HepG2 (cell line): ENCODE results near the gene PRSS22. TPM values are rescaled to one million over a fixed set of nuclear protein-coding genes. Genes with fewer than 3 reads are reported as not detected.

Source experiments
- AKAP8 ChIP-seq: sonication (generic); formaldehyde crosslinking; IDR thresholded peaks from 2 replicates; pipeline ENCODE4 v1.5.1; 2020; ENCODE audit warnings: mild to moderate bottlenecking, missing genetic modification reagents
- FOXC1 ChIP-seq: sonication (generic); formaldehyde crosslinking; IDR thresholded peaks from 2 replicates; pipeline ENCODE4 v1.8.0; 2022; ENCODE audit warnings: mild to moderate bottlenecking, missing genetic modification reagents, borderline replicate concordance
- GATAD2A ChIP-seq: IDR thresholded peaks from 2 replicates; pipeline ENCODE4 v1.6.1; 2016
- GLMP ChIP-seq: sonication (generic); formaldehyde crosslinking; IDR thresholded peaks from 2 replicates; pipeline ENCODE4 v1.9.0; 2021; ENCODE audit warnings: missing genetic modification reagents, mild to moderate bottlenecking, borderline replicate concordance
- JUNB ChIP-seq: sonication (generic); formaldehyde crosslinking; IDR thresholded peaks from 2 replicates; pipeline ENCODE4 v1.8.0; 2022; ENCODE audit warnings: missing genetic modification reagents, mild to moderate bottlenecking, borderline replicate concordance
- NKX3-1 ChIP-seq: sonication (generic); formaldehyde crosslinking; IDR thresholded peaks from 2 replicates; pipeline ENCODE4 v1.5.0; 2020; ENCODE audit warnings: missing genetic modification reagents
- NONO ChIP-seq, 2 experiments: fragments of 450-650 bp in 1 of 2; sonication (generic) in 1 of 2; formaldehyde crosslinking in 1 of 2; IDR thresholded peaks in 1 of 2; conservative IDR thresholded peaks in 1 of 2; 2 replicates each; pipeline versions ENCODE4 v1.6.1 to v1.8.0; 2017 to 2022; ENCODE audit warnings: mild to moderate bottlenecking in 1 of 2, missing genetic modification reagents in 1 of 2, moderate library complexity in 1 of 2
- NR2F1 ChIP-seq, 2 experiments: fragments of 450-650 bp in 1 of 2; formaldehyde crosslinking in 1 of 2; IDR thresholded peaks; 2 replicates each; pipeline versions ENCODE4 v1.5.0 to v1.6.1; 2016 to 2020; ENCODE audit warnings: mild to moderate bottlenecking in 1 of 2, missing compliant biosample characterization in 1 of 2, missing genetic modification reagents in 1 of 2, moderate library complexity in 1 of 2
- POLR2AphosphoS5 ChIP-seq: IDR thresholded peaks from 2 replicates; pipeline ENCODE4 v1.6.1; 2012; ENCODE audit warnings: low read depth, low read length
- SALL1 ChIP-seq: sonication (generic); formaldehyde crosslinking; IDR thresholded peaks from 2 replicates; pipeline ENCODE4 v1.8.0; 2022; ENCODE audit warnings: mild to moderate bottlenecking, missing genetic modification reagents
- ZBTB1 ChIP-seq: sonication (generic); formaldehyde crosslinking; IDR thresholded peaks from 2 replicates; pipeline ENCODE4 v1.4.0; 2020; ENCODE audit warnings: missing genetic modification reagents, borderline replicate concordance
- ZC3H13 ChIP-seq: sonication (generic); formaldehyde crosslinking; IDR thresholded peaks from 2 replicates; pipeline ENCODE4 v1.8.1; 2023; ENCODE audit warnings: mild to moderate bottlenecking, missing genetic modification reagents, moderate library complexity
- ZNF160 ChIP-seq: sonication (generic); formaldehyde crosslinking; IDR thresholded peaks from 2 replicates; pipeline ENCODE4 v1.8.0; 2022; ENCODE audit warnings: mild to moderate bottlenecking, inconsistent platforms, missing genetic modification reagents
- ZNF180 ChIP-seq: sonication (generic); formaldehyde crosslinking; IDR thresholded peaks from 2 replicates; pipeline ENCODE4 v1.4.0; 2020; ENCODE audit warnings: low read depth, missing genetic modification reagents, borderline replicate concordance
- ZNF281 ChIP-seq: sonication (generic); formaldehyde crosslinking; IDR thresholded peaks from 2 replicates; pipeline ENCODE4 v1.4.0; 2020; ENCODE audit warnings: missing genetic modification reagents, borderline replicate concordance
- ZNF510 ChIP-seq: sonication (generic); formaldehyde crosslinking; IDR thresholded peaks from 2 replicates; pipeline ENCODE4 v1.4.0; 2020; ENCODE audit warnings: low read depth, mild to moderate bottlenecking, missing genetic modification reagents
- polyA plus RNA-seq, 8 experiments: library from polyadenylated mRNA; depleted of rRNA in 3 of 8; stranded (reverse) in 7 of 8; unstranded in 1 of 8; fragments of >200 nt; fragmentation: Illumina TruSeq in 4 of 8; extraction: Trizol in 4 of 8; gene quantifications; 2 replicates each; pipeline versions ENCODE4 v1.2.1 to v1.2.3, GENCODE V29; 2011 to 2016; ENCODE audit warnings: low read depth in 4 of 8, missing spikeins in 1 of 8, mixed read lengths in 1 of 8; ENCODE audit not compliant: insufficient read depth in 1 of 8
- total RNA-seq, 5 experiments: library from RNA; depleted of rRNA; stranded (reverse); fragments of >200 nt; fragmentation: Illumina TruSeq; extraction: Trizol; gene quantifications; 2 replicates each; pipeline ENCODE4 v1.2.3, GENCODE V29; 2016; ENCODE audit warnings: low read depth in 1 of 5
- TF ChIP-seq, protein P1 (sequence below): sonication (generic); formaldehyde crosslinking; IDR thresholded peaks from 2 replicates; pipeline ENCODE4 v1.4.0; 2020; ENCODE audit warnings: missing genetic modification reagents
- TF ChIP-seq, protein P2 (sequence below): sonication (generic); formaldehyde crosslinking; IDR thresholded peaks from 2 replicates; pipeline ENCODE4 v1.5.1; 2020; ENCODE audit warnings: missing genetic modification reagents, mild to moderate bottlenecking, borderline replicate concordance
- TF ChIP-seq, protein P3 (sequence below): sonication (generic); formaldehyde crosslinking; IDR thresholded peaks from 2 replicates; pipeline ENCODE4 v1.8.0; 2022; ENCODE audit warnings: missing genetic modification reagents, mild to moderate bottlenecking, moderate library complexity, borderline replicate concordance

The PRSS22 gene
- total and polyA plus RNA-seq, 2 of the 13 experiments (the other 11 are each of a cell fraction or from before 2014, with no cell fraction given) = 0.24 to 0.32 TPM

GRCh38 chr16:2835638-2836493 lies 22.1 kb downstream of the PRSS22 start (continued):
- TF ChIP-seq ZBTB1 (CRISPR knock-in tag) (no peak), GATAD2A (CRISPR knock-in tag) (peak; percentile 55), ZC3H13 (no peak), ZNF510 (CRISPR knock-in tag) (no peak), NR2F1 (CRISPR knock-in tag; IDR thresholded peaks at IDR 0.05) (no peak), GLMP (no peak), AKAP8 (no peak), POLR2AphosphoS5 (no peak), FOXC1 (CRISPR knock-in tag) (no peak), NONO (IDR thresholded peaks at IDR 0.05) (no peak), NONO (CRISPR knock-in tag; conservative IDR thresholded peaks at IDR 0.05) (no peak), JUNB (CRISPR knock-in tag) (peak; percentile 45; the same call in 1 of the 2 replicates), ZNF160 (CRISPR knock-in tag) (no peak), ZNF281 (CRISPR knock-in tag) (peak; percentile 72), NKX3-1 (no peak), ZNF180 (CRISPR knock-in tag) (no peak), SALL1 (peak; percentile 21; the same call in 1 of the 2 replicates)
- TF ChIP-seq, protein P1, sequence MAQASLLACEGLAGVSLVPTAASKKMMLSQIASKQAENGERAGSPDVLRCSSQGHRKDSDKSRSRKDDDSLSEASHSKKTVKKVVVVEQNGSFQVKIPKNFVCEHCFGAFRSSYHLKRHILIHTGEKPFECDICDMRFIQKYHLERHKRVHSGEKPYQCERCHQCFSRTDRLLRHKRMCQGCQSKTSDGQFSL (CRISPR knock-in tag) = no peak
- TF ChIP-seq, protein P2, sequence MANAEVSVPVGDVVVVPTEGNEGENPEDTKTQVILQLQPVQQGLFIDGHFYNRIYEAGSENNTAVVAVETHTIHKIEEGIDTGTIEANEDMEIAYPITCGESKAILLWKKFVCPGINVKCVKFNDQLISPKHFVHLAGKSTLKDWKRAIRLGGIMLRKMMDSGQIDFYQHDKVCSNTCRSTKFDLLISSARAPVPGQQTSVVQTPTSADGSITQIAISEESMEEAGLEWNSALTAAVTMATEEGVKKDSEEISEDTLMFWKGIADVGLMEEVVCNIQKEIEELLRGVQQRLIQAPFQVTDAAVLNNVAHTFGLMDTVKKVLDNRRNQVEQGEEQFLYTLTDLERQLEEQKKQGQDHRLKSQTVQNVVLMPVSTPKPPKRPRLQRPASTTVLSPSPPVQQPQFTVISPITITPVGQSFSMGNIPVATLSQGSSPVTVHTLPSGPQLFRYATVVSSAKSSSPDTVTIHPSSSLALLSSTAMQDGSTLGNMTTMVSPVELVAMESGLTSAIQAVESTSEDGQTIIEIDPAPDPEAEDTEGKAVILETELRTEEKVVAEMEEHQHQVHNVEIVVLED (CRISPR knock-in tag) = no peak
- TF ChIP-seq, protein P3, sequence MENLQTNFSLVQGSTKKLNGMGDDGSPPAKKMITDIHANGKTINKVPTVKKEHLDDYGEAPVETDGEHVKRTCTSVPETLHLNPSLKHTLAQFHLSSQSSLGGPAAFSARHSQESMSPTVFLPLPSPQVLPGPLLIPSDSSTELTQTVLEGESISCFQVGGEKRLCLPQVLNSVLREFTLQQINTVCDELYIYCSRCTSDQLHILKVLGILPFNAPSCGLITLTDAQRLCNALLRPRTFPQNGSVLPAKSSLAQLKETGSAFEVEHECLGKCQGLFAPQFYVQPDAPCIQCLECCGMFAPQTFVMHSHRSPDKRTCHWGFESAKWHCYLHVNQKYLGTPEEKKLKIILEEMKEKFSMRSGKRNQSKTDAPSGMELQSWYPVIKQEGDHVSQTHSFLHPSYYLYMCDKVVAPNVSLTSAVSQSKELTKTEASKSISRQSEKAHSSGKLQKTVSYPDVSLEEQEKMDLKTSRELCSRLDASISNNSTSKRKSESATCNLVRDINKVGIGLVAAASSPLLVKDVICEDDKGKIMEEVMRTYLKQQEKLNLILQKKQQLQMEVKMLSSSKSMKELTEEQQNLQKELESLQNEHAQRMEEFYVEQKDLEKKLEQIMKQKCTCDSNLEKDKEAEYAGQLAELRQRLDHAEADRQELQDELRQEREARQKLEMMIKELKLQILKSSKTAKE = no peak
